Neural progenitor cell (in vitro differentiated cells): ENCODE results near the gene MAST3. TPM values are rescaled to one million over a fixed set of nuclear protein-coding genes. Genes with fewer than 3 reads are reported as not detected.

Experiments
- DNase-seq: peaks from one replicate; pipeline ENCODE4 v3.0.0-alpha.2; 2016; ENCODE audit warnings: low spot score
- H2AFZ ChIP-seq: fragments of 200-600 bp; sonication (generic); replicated peaks from 2 replicates; pipeline ENCODE4 v1.6.1; 2016; ENCODE audit warnings: antibody characterized with exemption
- H3F3A ChIP-seq: fragments of 200-600 bp; sonication (generic); 2 replicates; pipeline ENCODE4 v1.6.1; 2016; ENCODE audit warnings: antibody characterized with exemption, low read depth
- H3K27ac ChIP-seq: fragments of 200-600 bp; sonication (generic); 2 replicates; pipeline ENCODE4 v1.5.1; 2016; ENCODE audit warnings: mild to moderate bottlenecking
- H3K27me3 ChIP-seq: fragments of 200-600 bp; sonication (generic); 2 replicates; pipeline ENCODE4 v1.6.1; 2016; ENCODE audit warnings: mild to moderate bottlenecking, moderate library complexity
- H3K36me3 ChIP-seq: fragments of 200-600 bp; sonication (generic); 2 replicates; pipeline ENCODE4 v1.5.1; 2016
- H3K4me1 ChIP-seq: fragments of 200-600 bp; sonication (generic); 2 replicates; pipeline ENCODE4 v1.6.1; 2016; ENCODE audit warnings: mixed run types
- H3K4me2 ChIP-seq: fragments of 200-600 bp; sonication (generic); 2 replicates; pipeline ENCODE4 v1.6.1; 2016
- H3K4me3 ChIP-seq: fragments of 200-600 bp; sonication (generic); 2 replicates; pipeline ENCODE4 v1.5.1; 2016
- H3K79me2 ChIP-seq: fragments of 200-600 bp; sonication (generic); 2 replicates; pipeline ENCODE4 v1.6.1; 2016; ENCODE audit warnings: low read depth
- H3K9ac ChIP-seq: fragments of 200-600 bp; sonication (generic); 2 replicates; pipeline ENCODE4 v1.6.1; 2016
- H3K9me3 ChIP-seq: fragments of 200-600 bp; sonication (generic); 2 replicates; pipeline ENCODE4 v1.5.1; 2016; ENCODE audit warnings: low read depth
- H4K20me1 ChIP-seq: fragments of 200-600 bp; sonication (generic); 2 replicates; pipeline ENCODE4 v1.6.1; 2016; ENCODE audit warnings: low read depth
- H3K27ac Mint-ChIP-seq: 3 replicates; pipeline ENCODE4 v1.8.0; 2021; ENCODE audit warnings: mixed read lengths
- H3K27me3 Mint-ChIP-seq: 2 replicates; pipeline ENCODE4 v1.8.0; 2022; ENCODE audit warnings: low read depth, mild to moderate bottlenecking, inconsistent platforms, moderate library complexity, mixed read lengths; ENCODE audit not compliant: insufficient read depth
- H3K36me3 Mint-ChIP-seq: 3 replicates; pipeline ENCODE4 v1.8.0; 2021; ENCODE audit warnings: mixed read lengths
- H3K4me1 Mint-ChIP-seq: 3 replicates; pipeline ENCODE4 v1.8.0; 2021; ENCODE audit warnings: mixed read lengths
- H3K4me3 Mint-ChIP-seq: 3 replicates; pipeline ENCODE4 v1.8.0; 2021; ENCODE audit warnings: mild to moderate bottlenecking, moderate library complexity, mixed read lengths
- H3K9me3 Mint-ChIP-seq: 3 replicates; pipeline ENCODE4 v1.8.0; 2020; ENCODE audit warnings: mixed read lengths
- CTCF ChIP-seq: fragments of 200-600 bp; sonication (generic); IDR thresholded peaks from 2 replicates; pipeline ENCODE4 v1.5.1; 2017; ENCODE audit warnings: antibody characterized with exemption, mild to moderate bottlenecking
- EZH2 ChIP-seq: fragments of 200-600 bp; sonication (generic); IDR thresholded peaks from 2 replicates; pipeline ENCODE4 v1.6.1; 2017; ENCODE audit warnings: antibody characterized with exemption, mild to moderate bottlenecking, moderate library complexity
- EZH2phosphoT487 ChIP-seq: fragments of 200-600 bp; sonication (generic); IDR thresholded peaks from 2 replicates; pipeline ENCODE4 v1.6.1; 2017; ENCODE audit warnings: antibody characterized with exemption
- total RNA-seq: library from RNA; depleted of rRNA; stranded (reverse); fragments of >200 nt; gene quantifications from 2 replicates; pipeline ENCODE4 v1.2.3, GENCODE V29; 2015; ENCODE audit warnings: low replicate concordance

MAST3 gene
- total RNA-seq, 1 donor from 2014 or later: 2.1 TPM

GRCh38 chr19:18099623-18099995, 2.0 kb downstream of the MAST3 start:
- Histone ChIP-seq H3K4me3 (no peak overlapping the region), H3K79me2 (no peaks in the 10 kb centered on the region), H3K27me3 (peaks cover 30% of the 10 kb centered on the region), H3K36me3 (no peaks in the 10 kb centered on the region), H3K4me2 (no peak overlapping the region), H3K9ac (no peak overlapping the region), H4K20me1 (no peaks in the 10 kb centered on the region), H2AFZ (no peak overlapping the region), H3K27ac (no peak overlapping the region), H3K9me3 (no peaks in the 10 kb centered on the region), H3F3A (peaks cover 33% of the 10 kb centered on the region), H3K4me1 (peaks cover 13% of the 10 kb centered on the region)
- Mint-ChIP-seq H3K4me3 (no peak overlapping the region), H3K27me3 (peaks cover 27% of the 10 kb centered on the region), H3K4me1 (peaks cover 33% of the 10 kb centered on the region), H3K27ac (no peak overlapping the region), H3K9me3 (no peaks in the 10 kb centered on the region), H3K36me3 (no peaks in the 10 kb centered on the region)
- DNase-seq: no peak
- TF ChIP-seq CTCF: no peak
- no peak for TF ChIP-seq EZH2phosphoT487
- no peak for TF ChIP-seq EZH2

- TF ChIP-seq CTCF (no peak), EZH2 (no peak), EZH2phosphoT487 (no peak)
- peak overlapping the region; percentile 58 for H2AFZ ChIP-seq
- no peaks in the 10 kb centered on the region for H3K36me3 ChIP-seq
- no peak overlapping the region for H3K27ac ChIP-seq
- DNase-seq: peak; percentile 91
- peaks cover 36% of the 10 kb centered on the region for H3K4me1 Mint-ChIP-seq
- H3K9me3 Mint-ChIP-seq: no peaks in the 10 kb centered on the region
- no peaks in the 10 kb centered on the region for H3K36me3 Mint-ChIP-seq
- H3K79me2 ChIP-seq: no peaks in the 10 kb centered on the region
- no peak overlapping the region for H3K27ac Mint-ChIP-seq
- no peak overlapping the region for H3K9ac ChIP-seq
- H3K4me3 Mint-ChIP-seq: peak overlapping the region; percentile 75
- no peaks in the 10 kb centered on the region for H3K9me3 ChIP-seq
- peaks cover 29% of the 10 kb centered on the region for H3K27me3 Mint-ChIP-seq
- H3K4me3 ChIP-seq: peak overlapping the region; percentile 14
- H3K27me3 ChIP-seq: peaks cover 30% of the 10 kb centered on the region
- no peaks in the 10 kb centered on the region for H4K20me1 ChIP-seq
- H3K4me2 ChIP-seq: peak overlapping the region; percentile 58
- peaks cover 36% of the 10 kb centered on the region for H3F3A ChIP-seq
- peaks cover 13% of the 10 kb centered on the region for H3K4me1 ChIP-seq
These were observed 3.1 kb downstream of the MAST3 start for GRCh38 chr19:18100710-18101109.

GRCh38 chr19:18101268-18101667, 3.7 kb downstream of the MAST3 start:
- Histone ChIP-seq H3K4me2 (peak overlapping the region; percentile 58), H3K27me3 (peaks cover 30% of the 10 kb centered on the region), H3F3A (peaks cover 37% of the 10 kb centered on the region), H4K20me1 (no peaks in the 10 kb centered on the region), H3K9ac (no peak overlapping the region), H2AFZ (peak overlapping the region; percentile 58), H3K4me1 (peaks cover 13% of the 10 kb centered on the region), H3K27ac (no peak overlapping the region), H3K36me3 (no peaks in the 10 kb centered on the region), H3K4me3 (peak overlapping the region; percentile 14), H3K79me2 (no peaks in the 10 kb centered on the region), H3K9me3 (no peaks in the 10 kb centered on the region)
- no peak for DNase-seq
- H3K4me3 Mint-ChIP-seq: peak overlapping the region; percentile 75
- H3K9me3 Mint-ChIP-seq: no peaks in the 10 kb centered on the region
- no peak for TF ChIP-seq EZH2phosphoT487
- no peak for TF ChIP-seq EZH2
- peaks cover 36% of the 10 kb centered on the region for H3K4me1 Mint-ChIP-seq
- no peak overlapping the region for H3K27ac Mint-ChIP-seq
- H3K36me3 Mint-ChIP-seq: no peaks in the 10 kb centered on the region
- peaks cover 28% of the 10 kb centered on the region for H3K27me3 Mint-ChIP-seq

- no peak for TF ChIP-seq EZH2
- TF ChIP-seq EZH2phosphoT487: no peak
- no peak for TF ChIP-seq CTCF
- no peaks in the 10 kb centered on the region for H3K9me3 Mint-ChIP-seq
- peaks cover 28% of the 10 kb centered on the region for H3K27me3 Mint-ChIP-seq
- Histone ChIP-seq H3K9me3 (no peaks in the 10 kb centered on the region), H3K4me2 (no peak overlapping the region), H3K27me3 (peaks cover 21% of the 10 kb centered on the region), H4K20me1 (no peaks in the 10 kb centered on the region), H3K36me3 (no peaks in the 10 kb centered on the region), H3K4me3 (no peak overlapping the region), H2AFZ (no peak overlapping the region), H3K9ac (no peak overlapping the region), H3F3A (peaks cover 37% of the 10 kb centered on the region), H3K4me1 (peaks cover 13% of the 10 kb centered on the region), H3K79me2 (no peaks in the 10 kb centered on the region), H3K27ac (no peak overlapping the region)
- no peak overlapping the region for H3K4me3 Mint-ChIP-seq
- peaks cover 36% of the 10 kb centered on the region for H3K4me1 Mint-ChIP-seq
- H3K27ac Mint-ChIP-seq: no peak overlapping the region
- H3K36me3 Mint-ChIP-seq: no peaks in the 10 kb centered on the region
- DNase-seq: no peak
These were observed 5.5 kb downstream of the MAST3 start for GRCh38 chr19:18102916-18103542.
